ENCODE results near the gene SMO.

Gene SMO

GRCh38 chr7:129199406-129199805 lies 11.0 kb downstream of the SMO start:
- peaks cover 8% of the 10 kb centered on the region; the same call in 1 of the 2 replicates for H3K36me3 ChIP-seq (ENCODE audit: insufficient read depth, low read depth, low read length)
- no peak overlapping the region for H3K27ac ChIP-seq (ENCODE audit: low read length)
- no peak overlapping the region for H3K9ac ChIP-seq (ENCODE audit: low read depth, low read length)
- no peak overlapping the region for H3K4me3 ChIP-seq (ENCODE audit: low read length)
- no peaks in the 10 kb centered on the region for H3K9me3 ChIP-seq (ENCODE audit: insufficient read depth, low read depth, low read length)
- H3K4me1 ChIP-seq (ENCODE audit: insufficient read depth, low read length): no peaks in the 10 kb centered on the region
- H3K27me3 ChIP-seq (ENCODE audit: insufficient read depth, low read length): no peaks in the 10 kb centered on the region

GRCh38 chr7:129202058-129202777 lies 13.8 kb downstream of the SMO start:
- no peak overlapping the region for H3K27ac ChIP-seq (ENCODE audit: low read length)
- H3K4me3 ChIP-seq (ENCODE audit: low read length): no peak overlapping the region
- no peak overlapping the region for H3K9ac ChIP-seq (ENCODE audit: low read depth, low read length)
- no peaks in the 10 kb centered on the region for H3K4me1 ChIP-seq (ENCODE audit: insufficient read depth, low read length)
- H3K9me3 ChIP-seq (ENCODE audit: insufficient read depth, low read depth, low read length): no peaks in the 10 kb centered on the region
- no peaks in the 10 kb centered on the region for H3K27me3 ChIP-seq (ENCODE audit: insufficient read depth, low read length)
- peaks cover 22% of the 10 kb centered on the region for H3K36me3 ChIP-seq (ENCODE audit: insufficient read depth, low read depth, low read length)

GRCh38 chr7:129203050-129203741 lies 14.8 kb downstream of the SMO start:
- Histone ChIP-seq H3K9me3 (ENCODE audit: insufficient read depth, low read depth, low read length) (no peaks in the 10 kb centered on the region), H3K36me3 (ENCODE audit: insufficient read depth, low read depth, low read length) (peaks cover 27% of the 10 kb centered on the region), H3K9ac (ENCODE audit: low read depth, low read length) (no peak overlapping the region), H3K4me1 (ENCODE audit: insufficient read depth, low read length) (no peaks in the 10 kb centered on the region), H3K27me3 (ENCODE audit: insufficient read depth, low read length) (no peaks in the 10 kb centered on the region), H3K27ac (ENCODE audit: low read length) (no peak overlapping the region), H3K4me3 (ENCODE audit: low read length) (no peak overlapping the region)

GRCh38 chr7:129205126-129205818 lies 16.8 kb downstream of the SMO start:
- H3K9me3 ChIP-seq (ENCODE audit: insufficient read depth, low read depth, low read length): no peaks in the 10 kb centered on the region
- H3K36me3 ChIP-seq (ENCODE audit: insufficient read depth, low read depth, low read length): peaks cover 45% of the 10 kb centered on the region
- no peak overlapping the region for H3K9ac ChIP-seq (ENCODE audit: low read depth, low read length)
- no peaks in the 10 kb centered on the region for H3K27me3 ChIP-seq (ENCODE audit: insufficient read depth, low read length)
- H3K27ac ChIP-seq (ENCODE audit: low read length): no peak overlapping the region
- no peak overlapping the region for H3K4me3 ChIP-seq (ENCODE audit: low read length)
- no peaks in the 10 kb centered on the region for H3K4me1 ChIP-seq (ENCODE audit: insufficient read depth, low read length)

- Histone ChIP-seq H3K27me3 (ENCODE audit: insufficient read depth, low read length) (no peaks in the 10 kb centered on the region), H3K4me3 (ENCODE audit: low read length) (no peak overlapping the region), H3K4me1 (ENCODE audit: insufficient read depth, low read length) (no peaks in the 10 kb centered on the region), H3K9ac (ENCODE audit: low read depth, low read length) (no peak overlapping the region), H3K36me3 (ENCODE audit: insufficient read depth, low read depth, low read length) (peaks cover 54% of the 10 kb centered on the region), H3K27ac (ENCODE audit: low read length) (no peak overlapping the region), H3K9me3 (ENCODE audit: insufficient read depth, low read depth, low read length) (no peaks in the 10 kb centered on the region)
Observed at GRCh38 chr7:129205987-129206785, 17.8 kb downstream of the SMO start.

GRCh38 chr7:129208667-129209066 lies 20.2 kb downstream of the SMO start:
- no peaks in the 10 kb centered on the region for H3K27me3 ChIP-seq (ENCODE audit: insufficient read depth, low read length)
- H3K27ac ChIP-seq (ENCODE audit: low read length): no peak overlapping the region
- no peaks in the 10 kb centered on the region for H3K9me3 ChIP-seq (ENCODE audit: insufficient read depth, low read depth, low read length)
- H3K36me3 ChIP-seq (ENCODE audit: insufficient read depth, low read depth, low read length): peaks cover 75% of the 10 kb centered on the region
- H3K4me3 ChIP-seq (ENCODE audit: low read length): no peak overlapping the region
- H3K9ac ChIP-seq (ENCODE audit: low read depth, low read length): no peak overlapping the region
- H3K4me1 ChIP-seq (ENCODE audit: insufficient read depth, low read length): no peaks in the 10 kb centered on the region

- no peaks in the 10 kb centered on the region for H3K27me3 ChIP-seq (ENCODE audit: insufficient read depth, low read length)
- no peak overlapping the region for H3K27ac ChIP-seq (ENCODE audit: low read length)
- peaks cover 75% of the 10 kb centered on the region for H3K36me3 ChIP-seq (ENCODE audit: insufficient read depth, low read depth, low read length)
- H3K4me3 ChIP-seq (ENCODE audit: low read length): no peak overlapping the region
- no peaks in the 10 kb centered on the region for H3K9me3 ChIP-seq (ENCODE audit: insufficient read depth, low read depth, low read length)
- no peaks in the 10 kb centered on the region for H3K4me1 ChIP-seq (ENCODE audit: insufficient read depth, low read length)
- H3K9ac ChIP-seq (ENCODE audit: low read depth, low read length): no peak overlapping the region
Observed at GRCh38 chr7:129209067-129209926, 20.9 kb downstream of the SMO start.

GRCh38 chr7:129210256-129210988 lies 22.0 kb downstream of the SMO start:
- no peak overlapping the region for H3K27ac ChIP-seq (ENCODE audit: low read length)
- H3K4me1 ChIP-seq (ENCODE audit: insufficient read depth, low read length): no peaks in the 10 kb centered on the region
- peaks cover 73% of the 10 kb centered on the region for H3K36me3 ChIP-seq (ENCODE audit: insufficient read depth, low read depth, low read length)
- peaks cover 5% of the 10 kb centered on the region; the same call in 1 of the 2 replicates for H3K9me3 ChIP-seq (ENCODE audit: insufficient read depth, low read depth, low read length)
- H3K9ac ChIP-seq (ENCODE audit: low read depth, low read length): no peak overlapping the region
- H3K27me3 ChIP-seq (ENCODE audit: insufficient read depth, low read length): no peaks in the 10 kb centered on the region
- no peak overlapping the region for H3K4me3 ChIP-seq (ENCODE audit: low read length)

GRCh38 chr7:129210989-129211312 lies 22.5 kb downstream of the SMO start:
- peaks cover 6% of the 10 kb centered on the region; the same call in 1 of the 2 replicates for H3K9me3 ChIP-seq (ENCODE audit: insufficient read depth, low read depth, low read length)
- H3K27me3 ChIP-seq (ENCODE audit: insufficient read depth, low read length): no peaks in the 10 kb centered on the region
- no peak overlapping the region for H3K27ac ChIP-seq (ENCODE audit: low read length)
- H3K4me1 ChIP-seq (ENCODE audit: insufficient read depth, low read length): no peaks in the 10 kb centered on the region
- no peak overlapping the region for H3K4me3 ChIP-seq (ENCODE audit: low read length)
- H3K36me3 ChIP-seq (ENCODE audit: insufficient read depth, low read depth, low read length): peaks cover 67% of the 10 kb centered on the region
- no peak overlapping the region for H3K9ac ChIP-seq (ENCODE audit: low read depth, low read length)

GRCh38 chr7:129212126-129212525 lies 23.7 kb downstream of the SMO start:
- Histone ChIP-seq H3K4me1 (ENCODE audit: insufficient read depth, low read length) (no peaks in the 10 kb centered on the region), H3K4me3 (ENCODE audit: low read length) (no peak overlapping the region), H3K9ac (ENCODE audit: low read depth, low read length) (no peak overlapping the region), H3K27ac (ENCODE audit: low read length) (no peak overlapping the region), H3K27me3 (ENCODE audit: insufficient read depth, low read length) (no peaks in the 10 kb centered on the region), H3K36me3 (ENCODE audit: insufficient read depth, low read depth, low read length) (peaks cover 57% of the 10 kb centered on the region), H3K9me3 (ENCODE audit: insufficient read depth, low read depth, low read length) (peaks cover 6% of the 10 kb centered on the region; the same call in 1 of the 2 replicates)
